Measurements from ENCODE around the gene OR6J1. TPM values are rescaled to one million over a fixed set of nuclear protein-coding genes. Genes with fewer than 3 reads are reported as not detected.
"Not testable (repeated sequence)": the region's sequence is repeated elsewhere in the genome, so short reads cannot be mapped to it uniquely, and the experiment has no call there.

OR6J1 gene
- total RNA-seq, 2 donors from 2014 or later: not detected

- Histone ChIP-seq H3K9me3 (no peaks in the 10 kb centered on the region), H3K27me3 (replicated peaks; ENCODE audit: insufficient read depth) (no peaks in the 10 kb centered on the region), H3K27ac (no peak overlapping the region), H3K4me3 (no peak overlapping the region), H3K36me3 (no peaks in the 10 kb centered on the region), H3K4me1 (replicated peaks) (no peaks in the 10 kb centered on the region)
- DNase-seq (ENCODE audit: low spot score): no peak
- intact Hi-C loops (cut with DNase I): no loop called here
- TF ChIP-seq POLR2A (IDR thresholded peaks at IDR 0.05) (no peak), POLR2AphosphoS5 (IDR thresholded peaks at IDR 0.05) (no peak)
- TF ChIP-seq, protein P1, sequence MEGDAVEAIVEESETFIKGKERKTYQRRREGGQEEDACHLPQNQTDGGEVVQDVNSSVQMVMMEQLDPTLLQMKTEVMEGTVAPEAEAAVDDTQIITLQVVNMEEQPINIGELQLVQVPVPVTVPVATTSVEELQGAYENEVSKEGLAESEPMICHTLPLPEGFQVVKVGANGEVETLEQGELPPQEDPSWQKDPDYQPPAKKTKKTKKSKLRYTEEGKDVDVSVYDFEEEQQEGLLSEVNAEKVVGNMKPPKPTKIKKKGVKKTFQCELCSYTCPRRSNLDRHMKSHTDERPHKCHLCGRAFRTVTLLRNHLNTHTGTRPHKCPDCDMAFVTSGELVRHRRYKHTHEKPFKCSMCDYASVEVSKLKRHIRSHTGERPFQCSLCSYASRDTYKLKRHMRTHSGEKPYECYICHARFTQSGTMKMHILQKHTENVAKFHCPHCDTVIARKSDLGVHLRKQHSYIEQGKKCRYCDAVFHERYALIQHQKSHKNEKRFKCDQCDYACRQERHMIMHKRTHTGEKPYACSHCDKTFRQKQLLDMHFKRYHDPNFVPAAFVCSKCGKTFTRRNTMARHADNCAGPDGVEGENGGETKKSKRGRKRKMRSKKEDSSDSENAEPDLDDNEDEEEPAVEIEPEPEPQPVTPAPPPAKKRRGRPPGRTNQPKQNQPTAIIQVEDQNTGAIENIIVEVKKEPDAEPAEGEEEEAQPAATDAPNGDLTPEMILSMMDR (IDR thresholded peaks at IDR 0.05): no peak
- 13% methylated on average over 4 of the region's 4 CpGs for WGBS
These were observed 41.3 kb upstream of the OR6J1 start for GRCh38 chr14:22685467-22685866.

DNA sequence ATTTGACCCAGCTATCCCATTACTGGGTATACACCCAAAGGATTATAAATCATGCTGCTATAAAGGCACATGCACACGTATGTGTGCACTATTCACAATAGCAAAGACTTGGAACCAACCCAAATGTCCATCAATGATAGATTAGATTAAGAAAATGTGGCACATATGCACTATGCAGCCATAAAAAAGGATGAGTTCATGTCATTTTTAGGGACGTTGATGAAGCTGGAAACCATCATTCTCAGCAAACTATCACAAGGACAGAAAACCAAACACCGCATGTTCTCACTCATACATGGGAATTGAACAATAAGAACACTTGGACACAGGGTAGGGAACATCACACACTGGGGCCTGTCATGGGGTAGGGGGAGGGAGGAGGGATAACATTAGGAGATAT lies 39.3 kb upstream of the OR6J1 start:
- H3K27ac ChIP-seq; H3K4me3 ChIP-seq; H3K9me3 ChIP-seq; H3K36me3 ChIP-seq; H3K4me1 ChIP-seq (replicated peaks); H3K27me3 ChIP-seq (replicated peaks; ENCODE audit: insufficient read depth); DNase-seq (ENCODE audit: low spot score); intact Hi-C loops (cut with DNase I): not testable (repeated sequence)
- 59% methylated on average over 3 of the region's 3 CpGs for WGBS

DNA sequence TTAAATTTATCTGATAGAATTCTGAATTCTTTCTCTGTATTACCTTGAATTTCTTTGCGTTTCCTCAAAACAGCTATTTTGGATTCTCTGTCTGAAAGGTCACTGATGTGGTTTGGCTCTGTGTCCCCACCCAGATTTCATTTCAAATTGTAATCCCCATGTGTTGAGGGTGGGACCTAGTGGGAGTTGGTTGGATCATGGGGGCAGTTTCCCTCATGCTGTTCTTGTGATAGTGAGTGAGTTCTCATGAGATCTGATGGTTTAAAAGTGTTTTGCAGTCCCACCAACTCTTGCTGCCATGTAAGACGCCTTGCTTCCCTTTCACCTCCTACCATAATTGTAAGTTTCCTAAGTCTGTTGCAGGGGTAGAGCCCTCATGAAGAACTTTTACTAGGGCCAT lies 34.1 kb upstream of the OR6J1 start:
- intact Hi-C loops (cut with DNase I): no loop called here
- H3K36me3 ChIP-seq: no peaks in the 10 kb centered on the region

DNA sequence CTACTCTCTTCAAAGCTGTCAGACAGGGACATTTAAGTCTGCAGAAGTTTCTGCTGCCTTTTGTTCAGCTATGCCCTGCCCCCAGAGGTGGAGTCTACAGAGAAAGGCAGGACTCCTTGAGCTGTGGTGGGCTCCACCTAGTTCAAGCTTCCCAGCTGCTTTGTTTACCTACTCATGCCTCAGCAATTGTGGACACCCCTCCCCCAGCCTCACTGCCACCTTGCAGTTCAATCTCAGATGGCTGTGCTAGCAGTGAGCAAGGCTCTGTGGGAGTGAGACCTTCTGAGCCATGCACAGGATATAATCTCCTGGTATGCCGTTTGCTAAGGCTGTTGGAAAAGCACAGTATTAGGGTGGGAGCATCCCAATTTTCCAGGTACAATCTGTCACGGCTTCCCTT lies 33.4 kb upstream of the OR6J1 start:
- H3K27me3 ChIP-seq (replicated peaks; ENCODE audit: insufficient read depth); DNase-seq (ENCODE audit: low spot score); H3K9me3 ChIP-seq; intact Hi-C loops (cut with DNase I); H3K27ac ChIP-seq; H3K4me1 ChIP-seq (replicated peaks); H3K4me3 ChIP-seq; H3K36me3 ChIP-seq: not testable (repeated sequence)
- 75% methylated on average over 2 of the region's 2 CpGs for WGBS

More for the DNA sequence above, 34.1 kb upstream of the OR6J1 start:
- H3K4me1 ChIP-seq (replicated peaks): no peaks in the 10 kb centered on the region
- no peak overlapping the region for H3K4me3 ChIP-seq
- H3K9me3 ChIP-seq: no peaks in the 10 kb centered on the region
- TF ChIP-seq, protein P1 (IDR thresholded peaks at IDR 0.05): no peak
- TF ChIP-seq POLR2AphosphoS5 (IDR thresholded peaks at IDR 0.05) (no peak), POLR2A (IDR thresholded peaks at IDR 0.05) (no peak)
- WGBS: 98% methylated on average over 2 of the region's 2 CpGs
- H3K27ac ChIP-seq: no peak overlapping the region
- H3K27me3 ChIP-seq (replicated peaks; ENCODE audit: insufficient read depth): peaks cover 4% of the 10 kb centered on the region
- no peak for DNase-seq (ENCODE audit: low spot score)

DNA sequence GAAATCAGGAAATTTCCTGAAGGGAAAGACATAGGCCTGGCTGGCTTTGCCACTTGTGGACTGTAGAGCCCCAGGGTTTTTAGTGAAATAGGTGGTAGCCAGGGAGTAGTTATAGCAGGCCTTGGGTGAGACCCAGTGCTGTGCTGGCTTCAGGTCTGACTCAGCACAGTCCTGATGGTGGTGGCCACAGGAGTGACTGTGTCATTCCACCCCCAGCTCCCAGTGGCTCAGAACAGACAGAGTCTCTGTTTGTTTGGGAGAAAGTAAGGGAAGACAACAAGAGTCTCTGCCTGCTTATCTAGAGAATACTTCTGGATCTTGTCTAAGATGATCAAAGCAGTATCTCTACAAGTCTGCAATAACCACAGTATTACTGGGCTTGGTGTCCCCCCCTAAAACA lies 27.5 kb upstream of the OR6J1 start:
- no peak for DNase-seq (ENCODE audit: low spot score)
- TF ChIP-seq POLR2A (IDR thresholded peaks at IDR 0.05) (no peak), POLR2AphosphoS5 (IDR thresholded peaks at IDR 0.05) (no peak)
- TF ChIP-seq, protein P1 (IDR thresholded peaks at IDR 0.05): no peak
- Histone ChIP-seq H3K4me1 (replicated peaks) (no peaks in the 10 kb centered on the region), H3K36me3 (no peaks in the 10 kb centered on the region), H3K27me3 (replicated peaks; ENCODE audit: insufficient read depth) (no peaks in the 10 kb centered on the region), H3K9me3 (no peaks in the 10 kb centered on the region), H3K4me3 (no peak overlapping the region), H3K27ac (no peak overlapping the region)
- intact Hi-C loops (cut with DNase I): no loop called here

DNA sequence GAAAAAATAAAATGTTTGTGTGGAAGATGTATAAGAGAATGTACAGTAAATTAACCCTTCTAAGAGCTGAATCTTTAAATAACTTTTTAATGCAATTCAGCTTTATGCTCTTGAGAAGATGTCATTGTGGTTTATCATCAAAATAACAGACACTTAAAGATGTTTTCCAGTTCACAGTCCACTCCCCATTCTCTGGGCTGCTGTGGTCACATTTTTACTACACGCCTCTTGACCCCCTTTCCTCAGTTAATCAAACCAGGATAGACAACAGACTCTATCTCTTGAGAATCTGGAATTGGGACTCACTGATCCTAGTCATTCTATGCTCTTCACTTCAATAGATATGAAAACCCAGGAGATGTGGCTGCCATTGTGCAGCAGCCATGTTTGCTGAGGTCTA lies 24.7 kb upstream of the OR6J1 start:
- H3K27me3 ChIP-seq (replicated peaks; ENCODE audit: insufficient read depth): no peaks in the 10 kb centered on the region
- intact Hi-C loops (cut with DNase I): no loop called here
- DNase-seq (ENCODE audit: low spot score): no peak
- H3K4me1 ChIP-seq (replicated peaks): no peaks in the 10 kb centered on the region
- H3K4me3 ChIP-seq: no peak overlapping the region
- 89% methylated on average over 1 of the region's 1 CpG for WGBS
- no peak overlapping the region for H3K27ac ChIP-seq
- TF ChIP-seq, protein P1 (IDR thresholded peaks at IDR 0.05): no peak
- no peak for TF ChIP-seq POLR2A (IDR thresholded peaks at IDR 0.05)
- no peak for TF ChIP-seq POLR2AphosphoS5 (IDR thresholded peaks at IDR 0.05)
- no peaks in the 10 kb centered on the region for H3K9me3 ChIP-seq
- no peaks in the 10 kb centered on the region for H3K36me3 ChIP-seq
